Measurements from ENCODE around the gene DCLK1. TPM values are rescaled to one million over a fixed set of nuclear protein-coding genes. Genes with fewer than 3 reads are reported as not detected.

The DCLK1 gene
- total RNA-seq, 4 donors from 2014 or later, result 11.7 to 51.4 (median 15.8) TPM

GRCh38 chr13:35767256-35767976 is 363.8 kb downstream of the DCLK1 start:
- H3K27me3 ChIP-seq, result no peaks in the 10 kb centered on the region
- TF ChIP-seq POLR2A (IDR thresholded peaks at IDR 0.05) (no peak), POLR2AphosphoS5 (IDR thresholded peaks at IDR 0.05) (no peak), EP300 (IDR thresholded peaks at IDR 0.05) (no peak), CTCF (IDR thresholded peaks at IDR 0.05) (no peak)
- no peak overlapping the region for H3K27ac ChIP-seq
- 63% methylated on average over 6 of the region's 6 CpGs for WGBS
- no peaks in the 10 kb centered on the region for H3K4me1 ChIP-seq
- H3K4me3 ChIP-seq, result no peak overlapping the region
- no peaks in the 10 kb centered on the region for H3K9me3 ChIP-seq
- DNase-seq (ENCODE audit: low spot score in 2 of 2), result no peak
- H3K36me3 ChIP-seq, result no peaks in the 10 kb centered on the region

GRCh38 chr13:35766663-35767062 is 364.5 kb downstream of the DCLK1 start:
- H3K4me3 ChIP-seq, result no peak overlapping the region
- no peaks in the 10 kb centered on the region for H3K27me3 ChIP-seq
- H3K9me3 ChIP-seq, result no peaks in the 10 kb centered on the region
- no peaks in the 10 kb centered on the region for H3K36me3 ChIP-seq
- no peaks in the 10 kb centered on the region for H3K4me1 ChIP-seq
- H3K27ac ChIP-seq, result no peak overlapping the region
- WGBS, result 92% methylated on average over 2 of the region's 2 CpGs
- TF ChIP-seq CTCF (IDR thresholded peaks at IDR 0.05), result no peak
- DNase-seq (ENCODE audit: low spot score in 2 of 2), result no peak

- H3K27me3 ChIP-seq, result no peaks in the 10 kb centered on the region
- H3K9me3 ChIP-seq, result no peaks in the 10 kb centered on the region
- no peak overlapping the region for H3K27ac ChIP-seq
- no peak overlapping the region for H3K4me3 ChIP-seq
- 86% methylated on average over 11 of the region's 11 CpGs for WGBS
- no peak for TF ChIP-seq EP300 (IDR thresholded peaks at IDR 0.05)
- no peak for TF ChIP-seq CTCF (IDR thresholded peaks at IDR 0.05)
- TF ChIP-seq POLR2A (IDR thresholded peaks at IDR 0.05), result no peak
- no peak for TF ChIP-seq POLR2AphosphoS5 (IDR thresholded peaks at IDR 0.05)
- no peaks in the 10 kb centered on the region for H3K36me3 ChIP-seq
- no peak for DNase-seq (ENCODE audit: low spot score in 2 of 2)
- no peaks in the 10 kb centered on the region for H3K4me1 ChIP-seq
Measured at GRCh38 chr13:35765941-35766340, 365.2 kb downstream of the DCLK1 start.

- H3K4me1 ChIP-seq, result no peaks in the 10 kb centered on the region
- no peak for DNase-seq (ENCODE audit: low spot score in 2 of 2)
- no peak for TF ChIP-seq POLR2A (IDR thresholded peaks at IDR 0.05)
- TF ChIP-seq POLR2AphosphoS5 (IDR thresholded peaks at IDR 0.05), result no peak
- TF ChIP-seq CTCF (IDR thresholded peaks at IDR 0.05), result no peak
- TF ChIP-seq EP300 (IDR thresholded peaks at IDR 0.05), result no peak
- no peak overlapping the region for H3K4me3 ChIP-seq
- no peak overlapping the region for H3K27ac ChIP-seq
- H3K9me3 ChIP-seq, result no peaks in the 10 kb centered on the region
- 61% methylated on average over 5 of the region's 5 CpGs for WGBS
- H3K36me3 ChIP-seq, result no peaks in the 10 kb centered on the region
- H3K27me3 ChIP-seq, result no peaks in the 10 kb centered on the region
Measured at GRCh38 chr13:35765366-35765765, 365.8 kb downstream of the DCLK1 start.

- DNase-seq (ENCODE audit: low spot score in 2 of 2), result no peak
- Histone ChIP-seq H3K9me3 (no peaks in the 10 kb centered on the region), H3K36me3 (no peaks in the 10 kb centered on the region), H3K4me3 (no peak overlapping the region), H3K27me3 (no peaks in the 10 kb centered on the region), H3K27ac (no peak overlapping the region), H3K4me1 (no peaks in the 10 kb centered on the region)
- WGBS, result 56% methylated on average over 4 of the region's 4 CpGs
- no peak for TF ChIP-seq CTCF (IDR thresholded peaks at IDR 0.05)
- no peak for TF ChIP-seq POLR2A (IDR thresholded peaks at IDR 0.05)
- TF ChIP-seq POLR2AphosphoS5 (IDR thresholded peaks at IDR 0.05), result no peak
- no peak for TF ChIP-seq EP300 (IDR thresholded peaks at IDR 0.05)
Measured at GRCh38 chr13:35764326-35765015, 366.7 kb downstream of the DCLK1 start.

Data from suprapubic skin (tissue), 4 donors.